HG02763 (cell line): ENCODE results near the gene CDK5RAP2.

Experiments
- ATAC-seq: cut with Tn5 transposase; IDR thresholded peaks from one replicate; pipeline ENCODE4 v1.9.1; 2021; ENCODE audit warnings: mild to moderate bottlenecking, moderate library complexity; ENCODE audit not compliant: unreplicated experiment

CDK5RAP2 gene

DNA sequence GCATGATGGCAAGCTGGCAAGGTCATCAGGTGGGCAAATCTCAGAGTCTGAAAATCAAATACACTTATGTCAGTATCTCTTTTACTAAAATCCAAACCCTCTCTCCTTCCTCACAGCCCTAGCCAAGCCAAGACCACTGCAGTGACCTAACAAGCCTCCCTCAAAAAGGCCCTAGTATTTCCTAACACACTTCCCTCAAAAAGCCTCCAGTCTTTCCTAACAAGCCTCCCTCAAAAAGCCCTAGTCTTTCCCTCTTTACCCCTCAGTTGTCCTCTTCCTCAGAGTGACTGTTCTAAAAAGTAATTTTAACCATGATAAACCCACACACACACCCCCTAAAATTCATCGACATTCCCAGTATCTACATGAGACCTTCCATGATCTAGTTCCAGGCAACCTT is 140.0 kb downstream of the CDK5RAP2 start:
- ATAC-seq = no peak

DNA sequence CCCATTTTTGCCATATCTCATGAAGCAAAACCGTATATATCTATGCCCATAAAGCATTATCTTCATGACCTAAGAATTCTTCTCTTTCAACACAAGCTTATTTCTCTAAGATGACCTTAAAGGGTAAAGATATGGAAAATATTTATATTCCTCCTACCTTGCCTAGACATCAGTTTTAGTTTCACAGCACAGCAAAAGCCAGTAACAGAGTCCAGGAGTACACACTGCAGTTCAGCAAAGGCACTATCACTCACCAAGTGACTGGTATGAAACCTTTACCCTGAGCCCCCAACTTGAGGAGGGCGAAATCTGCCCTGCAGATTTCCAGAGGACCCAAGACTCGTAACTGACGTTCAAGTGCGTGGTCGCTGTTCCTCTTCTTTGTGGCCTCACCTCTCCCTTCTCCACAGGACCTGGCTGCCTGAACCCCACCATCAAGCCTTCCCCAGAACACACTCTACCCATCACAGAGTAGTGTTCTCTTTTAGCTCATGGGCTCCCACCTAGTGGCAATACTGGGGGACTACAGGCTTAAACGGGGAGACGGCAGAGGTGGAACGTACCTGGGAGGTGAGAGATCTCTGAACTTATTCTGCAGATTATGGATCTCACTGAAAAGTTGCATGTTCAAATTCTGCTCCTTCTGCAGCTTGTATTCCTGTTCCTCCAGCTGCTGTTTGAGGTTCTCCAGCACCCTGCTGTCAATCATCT is 141.0 kb downstream of the CDK5RAP2 start:
- ATAC-seq = no peak

DNA sequence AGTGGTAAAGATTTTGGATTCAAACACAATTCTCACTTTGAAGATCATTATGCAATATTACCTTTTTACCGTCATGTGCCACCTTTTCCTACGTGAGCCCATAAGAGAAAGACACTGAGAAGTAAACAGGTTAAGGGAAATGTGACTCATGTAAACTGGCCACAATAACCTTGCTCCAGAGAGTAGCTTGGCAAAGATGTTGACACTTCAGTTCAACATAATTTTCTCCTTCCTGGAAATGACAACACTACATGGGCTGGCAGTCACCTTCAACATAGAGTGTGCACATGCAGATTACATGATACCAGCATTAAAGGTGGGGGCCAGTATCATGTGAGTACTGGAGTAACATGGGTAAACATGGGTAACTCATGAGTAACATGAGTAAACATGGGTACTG is 141.9 kb downstream of the CDK5RAP2 start:
- no peak for ATAC-seq

DNA sequence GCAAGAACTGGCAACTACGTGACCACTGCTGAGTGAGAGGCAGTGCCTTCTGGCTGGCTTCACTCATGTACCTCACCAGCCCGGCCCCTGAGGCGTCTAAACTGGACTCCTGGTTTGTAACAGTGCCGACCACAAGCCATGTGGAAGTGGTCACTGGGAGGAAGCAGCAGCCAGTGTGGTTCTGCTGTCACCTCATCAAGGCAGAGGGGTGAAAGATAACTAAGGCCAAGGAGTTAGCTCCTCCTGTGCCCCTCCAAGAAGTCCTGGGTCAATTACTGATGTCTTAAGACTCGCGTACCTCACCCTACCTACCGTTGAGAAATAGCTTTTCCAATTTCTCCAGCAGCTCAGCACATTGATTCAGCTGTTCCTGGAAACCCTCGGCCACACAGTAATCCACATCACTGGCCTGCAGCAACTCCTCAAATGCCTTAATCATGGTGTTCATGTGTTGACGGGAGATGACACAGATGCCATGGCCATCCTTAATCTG is 142.9 kb downstream of the CDK5RAP2 start:
- ATAC-seq = no peak

DNA sequence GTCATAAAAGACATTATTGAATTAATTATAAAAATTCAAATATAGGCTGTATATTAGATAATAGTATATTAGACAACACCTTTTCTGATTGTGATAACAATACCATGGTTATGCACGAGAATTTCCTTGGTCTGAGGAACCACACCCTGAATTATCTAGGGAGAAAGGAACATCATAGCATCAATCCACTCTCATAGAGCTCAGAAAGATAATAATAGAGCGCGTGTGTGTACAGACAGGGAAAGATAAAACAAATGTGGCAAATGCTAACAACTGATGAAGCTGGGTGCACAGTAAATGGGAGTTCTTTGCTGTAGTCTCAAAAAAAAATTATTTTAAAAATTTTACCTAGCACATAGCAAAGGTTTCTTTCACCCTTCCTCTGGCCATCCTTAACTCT is 143.5 kb downstream of the CDK5RAP2 start:
- no peak for ATAC-seq

DNA sequence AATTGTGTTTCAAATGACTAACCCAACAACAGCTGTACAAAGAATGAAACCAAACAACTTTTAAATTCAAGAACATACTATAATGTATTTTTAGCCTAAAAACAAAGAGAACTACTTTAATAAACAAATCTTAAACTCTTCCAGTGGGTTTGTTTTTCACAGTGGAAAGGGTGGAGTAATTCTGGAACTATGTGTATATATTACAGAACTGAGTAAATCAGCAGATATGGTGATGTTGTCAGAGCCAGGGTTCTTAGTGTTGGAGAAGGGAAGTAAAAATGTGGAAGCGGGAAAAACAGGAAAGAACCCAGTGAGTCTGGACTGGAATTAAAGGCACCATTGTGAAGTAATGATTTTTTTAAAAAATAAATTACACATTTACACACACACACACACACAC is 144.9 kb downstream of the CDK5RAP2 start:
- no peak for ATAC-seq

DNA sequence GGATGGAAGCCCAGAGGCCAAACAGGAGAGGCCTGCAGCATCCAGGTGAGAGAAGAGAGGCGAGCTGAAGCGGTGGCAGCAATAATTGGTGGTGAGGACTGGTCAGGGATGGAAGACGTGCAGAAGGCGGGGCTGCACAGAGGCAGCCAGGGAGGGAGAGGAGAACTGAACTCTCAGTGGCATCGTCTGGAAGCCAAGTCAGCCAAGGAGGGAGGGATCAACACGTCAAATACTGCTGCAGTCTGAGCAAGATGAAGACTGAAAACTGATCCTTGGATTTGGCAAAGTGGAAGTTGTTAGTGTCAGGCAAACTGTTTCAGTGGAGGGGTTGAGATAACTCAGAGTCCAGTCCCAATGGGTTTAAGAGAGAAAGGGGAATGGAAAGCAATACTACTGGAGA is 145.4 kb downstream of the CDK5RAP2 start:
- ATAC-seq = no peak

DNA sequence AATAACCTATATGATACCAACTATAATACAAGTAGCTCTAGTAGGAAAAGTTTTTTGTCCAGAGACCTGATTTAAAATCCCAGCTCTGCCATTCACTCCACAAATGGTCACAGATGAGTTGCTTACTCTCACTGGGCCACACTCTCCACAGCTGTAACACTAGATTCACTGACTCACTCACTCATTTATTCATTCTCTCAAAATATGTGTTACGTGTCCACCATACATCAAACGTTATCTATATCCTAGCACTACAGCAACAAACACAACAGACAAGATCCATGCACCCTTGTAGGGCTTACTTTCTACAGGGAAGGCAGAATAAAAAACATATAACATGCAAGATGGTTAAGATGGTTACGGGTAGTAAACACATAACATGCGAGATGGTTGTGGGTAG is 146.3 kb downstream of the CDK5RAP2 start:
- no peak for ATAC-seq

DNA sequence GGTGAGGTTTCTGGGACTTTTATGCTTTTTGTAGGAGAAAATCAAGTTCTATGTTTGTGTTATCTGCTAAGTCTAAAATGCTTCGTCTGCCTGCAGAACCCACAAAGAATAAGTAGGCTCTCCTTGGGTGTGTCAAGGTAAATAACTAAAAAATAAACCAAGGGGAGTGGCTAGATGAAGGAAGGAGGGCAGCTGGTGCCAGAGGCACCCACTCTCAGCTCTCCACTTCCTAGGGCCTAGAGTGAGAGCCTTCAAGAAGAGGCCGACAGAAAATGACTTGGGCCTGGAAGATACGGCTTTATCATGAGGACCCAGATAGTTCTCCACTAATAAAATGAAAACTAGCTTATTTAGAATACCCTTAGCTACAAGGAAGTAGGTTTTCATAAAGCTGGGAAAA is 147.4 kb downstream of the CDK5RAP2 start:
- no peak for ATAC-seq

DNA sequence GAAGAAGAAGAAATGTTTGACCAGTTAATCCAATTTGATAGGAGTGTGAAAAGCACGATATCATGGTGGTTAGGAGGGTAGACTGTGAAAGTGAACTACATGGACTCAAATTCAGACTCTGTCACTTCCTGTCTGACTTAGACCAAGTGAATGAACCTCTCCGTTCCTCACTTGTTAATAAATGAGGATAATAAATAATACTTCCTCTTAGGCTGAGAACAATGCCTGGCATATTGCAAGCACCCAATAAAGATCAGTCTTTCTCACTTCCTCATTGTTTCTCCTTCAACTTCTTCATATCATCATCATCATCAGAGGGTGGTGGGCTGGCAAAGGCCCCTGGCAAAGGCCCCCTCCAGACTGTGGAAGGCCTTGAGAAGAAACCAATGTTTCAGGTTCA is 148.7 kb downstream of the CDK5RAP2 start:
- ATAC-seq = no peak

DNA sequence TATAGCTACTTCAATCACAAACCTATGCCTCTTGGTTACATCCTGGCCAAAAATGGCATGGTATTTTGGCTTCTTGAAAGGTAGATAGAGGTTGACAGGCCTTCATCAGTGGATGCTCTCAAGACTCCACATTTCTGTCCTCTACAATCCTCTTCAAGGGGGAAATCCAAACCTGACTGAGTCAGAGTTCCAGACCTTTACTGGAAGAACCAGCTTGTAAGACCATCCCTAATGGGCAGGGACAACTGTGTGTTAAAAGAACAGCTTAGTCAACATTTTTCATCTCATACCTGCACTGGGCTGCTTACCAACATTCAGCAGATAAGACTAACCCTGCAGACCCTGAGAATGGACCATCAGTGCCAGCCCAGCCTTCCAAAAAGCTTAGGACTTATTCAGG is 155.7 kb downstream of the CDK5RAP2 start:
- ATAC-seq = no peak

DNA sequence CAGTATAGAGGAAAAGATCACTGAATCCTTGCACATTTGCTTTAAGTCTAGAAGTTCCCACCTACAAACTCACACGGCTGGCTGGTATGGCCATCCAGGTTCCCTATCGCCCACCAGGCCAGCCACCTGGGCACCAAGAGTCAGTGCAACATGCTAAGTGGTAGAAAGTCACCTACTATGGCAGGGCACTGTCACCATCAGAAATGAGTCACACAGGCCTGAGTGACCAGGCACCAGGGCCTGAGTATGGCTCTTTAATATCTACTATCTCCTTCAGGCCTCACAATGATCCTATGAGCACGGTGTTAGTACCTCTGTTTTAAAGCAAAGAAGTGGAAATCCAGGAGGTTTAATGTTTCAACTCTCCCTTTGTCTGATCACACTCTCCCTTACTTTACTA is 156.2 kb downstream of the CDK5RAP2 start:
- no peak for ATAC-seq

DNA sequence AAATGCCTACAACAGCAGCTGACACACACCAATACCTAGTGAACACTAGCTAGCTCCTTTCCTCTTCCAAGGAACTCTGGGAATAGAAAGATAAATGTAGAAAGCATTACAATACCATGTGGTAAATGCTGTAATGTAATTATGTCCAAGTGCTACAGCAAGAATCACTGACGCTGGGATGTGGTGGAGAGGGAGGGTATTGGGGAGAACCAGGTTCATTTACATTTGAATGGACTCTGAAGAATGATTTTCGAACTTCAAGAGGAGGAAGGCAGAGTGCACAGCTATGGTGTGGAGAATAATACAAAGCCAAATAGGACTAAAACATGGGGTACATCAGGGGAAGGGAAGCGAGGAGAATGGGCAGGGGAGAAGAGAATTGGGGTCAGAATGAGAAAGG is 158.0 kb downstream of the CDK5RAP2 start:
- no peak for ATAC-seq

DNA sequence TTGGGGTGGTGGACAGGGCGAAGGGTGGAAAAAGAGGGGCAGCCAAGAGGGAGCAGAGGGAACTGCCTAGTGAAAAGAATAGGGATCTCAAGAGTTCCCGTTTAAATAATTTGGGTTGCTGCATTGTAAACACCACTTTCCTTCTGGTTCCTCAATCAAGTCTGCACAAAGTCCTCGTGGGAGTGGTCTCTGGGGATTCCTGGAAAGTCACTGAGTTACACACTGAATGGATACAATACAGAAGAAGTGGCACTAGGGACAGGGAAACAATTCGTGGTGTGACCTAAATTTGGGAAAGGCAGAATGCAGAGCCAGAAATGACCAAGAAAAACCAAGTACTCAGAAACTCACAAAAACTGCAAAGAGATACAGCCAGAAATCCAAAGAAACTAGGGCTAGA is 161.7 kb downstream of the CDK5RAP2 start:
- no peak for ATAC-seq

DNA sequence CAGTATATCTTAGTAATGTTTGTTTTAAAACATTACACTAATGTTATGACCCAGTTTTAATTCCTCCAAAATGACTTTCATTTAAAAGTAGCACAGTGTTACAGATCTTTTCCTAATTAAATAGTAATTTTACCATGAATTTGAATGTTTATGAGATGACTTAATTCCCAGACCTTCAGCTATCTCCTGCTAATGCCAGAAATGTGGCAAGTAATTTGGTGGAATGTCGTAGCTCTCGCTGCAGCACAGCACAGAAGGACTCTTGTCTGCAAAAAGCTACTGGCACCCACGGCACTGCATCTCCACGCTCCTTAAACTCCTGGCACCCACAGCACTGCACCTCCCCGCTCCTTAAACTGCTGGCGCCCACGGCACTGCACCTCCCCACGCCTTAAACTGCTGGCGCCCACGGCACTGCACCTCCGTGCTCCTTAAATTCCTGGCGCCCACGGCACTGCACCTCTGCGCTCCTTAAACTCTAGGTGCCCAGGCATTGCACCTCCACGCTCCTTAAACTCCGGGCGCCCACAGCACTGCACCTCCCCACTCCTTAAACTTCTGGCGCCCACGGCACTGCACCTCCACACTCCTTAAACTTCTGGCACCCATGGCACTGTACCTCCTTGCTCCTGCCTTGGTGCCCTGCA is 163.1 kb downstream of the CDK5RAP2 start:
- ATAC-seq = no peak

DNA sequence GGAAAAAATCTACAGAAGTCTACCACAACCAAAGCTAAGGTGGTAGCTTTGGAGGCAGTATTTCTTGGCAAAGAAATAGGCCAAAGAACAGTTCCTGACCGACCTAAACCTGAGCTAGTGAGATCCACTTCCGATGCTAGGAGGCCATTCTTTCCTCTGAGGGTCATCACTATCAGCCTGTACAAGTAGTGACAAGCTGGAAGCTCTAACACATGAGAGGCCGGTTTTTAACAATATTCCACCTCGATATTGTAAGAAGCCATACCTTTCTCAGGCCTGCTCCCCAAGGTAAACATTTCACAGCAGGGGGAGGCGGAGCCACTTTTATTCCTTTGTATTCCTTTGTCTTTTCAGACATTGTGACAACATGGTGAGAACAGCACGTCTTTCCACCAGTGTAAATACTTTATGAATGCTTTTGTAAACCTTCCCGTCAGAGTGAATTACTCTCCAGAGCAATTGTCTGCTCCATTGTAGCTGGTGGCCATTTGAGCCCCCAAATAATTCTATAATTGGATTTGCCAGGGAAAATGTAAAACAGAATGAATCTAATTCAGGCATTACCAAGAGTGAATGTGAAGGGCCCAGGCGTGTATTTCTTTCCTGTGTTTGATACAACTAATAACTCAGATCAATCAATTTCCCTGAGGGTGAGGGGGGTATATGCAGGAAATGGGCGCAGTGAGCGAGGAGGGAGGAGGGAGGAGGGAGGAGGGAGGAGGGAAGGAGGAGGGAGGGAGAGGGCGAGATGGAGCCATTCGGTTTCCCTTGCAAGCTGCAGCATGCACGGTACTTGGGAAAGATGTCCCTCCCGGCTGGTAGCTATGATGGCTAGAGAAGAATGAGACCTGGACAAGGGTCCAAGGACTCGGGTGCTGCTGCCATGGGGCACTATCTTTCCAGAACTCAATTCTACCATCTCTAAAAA is 166.6 kb downstream of the CDK5RAP2 start:
- ATAC-seq = no peak

DNA sequence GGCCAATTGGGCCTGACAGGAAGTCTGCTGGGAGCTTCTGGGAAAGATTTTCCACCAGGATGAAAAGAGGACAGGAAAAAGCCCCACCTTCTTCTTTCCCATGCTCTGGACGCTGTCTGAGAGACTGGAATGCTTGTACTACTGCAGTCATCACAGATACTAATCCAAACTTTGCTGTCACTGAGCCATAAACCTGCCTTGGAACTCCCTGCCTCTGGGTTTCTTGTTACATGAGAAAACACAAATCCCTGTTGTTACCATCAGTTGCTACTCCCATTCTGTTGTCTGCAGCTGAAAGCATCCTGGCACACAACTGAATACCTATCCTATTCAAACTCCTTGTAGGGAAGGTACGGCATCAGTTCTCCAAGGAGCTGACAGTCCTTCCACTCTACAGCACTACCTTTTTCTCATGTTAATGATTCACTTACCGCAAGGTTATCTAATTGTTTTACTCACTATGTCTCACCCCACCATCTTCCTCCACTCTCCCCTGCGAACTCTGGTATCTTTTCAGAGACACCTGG is 167.5 kb downstream of the CDK5RAP2 start:
- no peak for ATAC-seq

DNA sequence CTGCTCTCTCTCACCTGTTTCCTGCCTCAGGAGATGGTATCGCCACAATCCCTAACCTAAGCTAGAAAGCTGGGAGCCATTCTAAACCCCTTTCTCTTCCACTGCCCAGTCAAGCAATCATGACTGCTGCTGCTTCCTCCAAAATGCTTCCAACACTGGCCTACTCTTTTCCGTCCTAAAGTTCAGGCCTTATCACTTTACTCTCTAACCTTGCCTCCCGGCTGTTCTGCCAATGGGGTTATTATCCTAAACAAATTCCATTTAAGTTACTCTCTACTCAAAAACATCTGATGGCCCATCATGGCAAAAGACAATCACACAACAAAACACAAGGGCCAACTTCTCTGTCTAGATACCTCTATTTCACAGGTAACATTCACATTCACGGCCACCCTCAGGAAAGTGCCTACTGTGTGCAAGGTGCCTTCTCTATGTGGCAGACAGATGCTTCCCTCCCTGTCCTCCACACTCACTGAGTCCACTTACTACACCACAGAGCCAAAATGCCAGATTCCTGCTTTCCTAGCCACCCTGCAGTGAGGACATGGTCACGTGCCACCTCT is 168.0 kb downstream of the CDK5RAP2 start:
- ATAC-seq = no peak

DNA sequence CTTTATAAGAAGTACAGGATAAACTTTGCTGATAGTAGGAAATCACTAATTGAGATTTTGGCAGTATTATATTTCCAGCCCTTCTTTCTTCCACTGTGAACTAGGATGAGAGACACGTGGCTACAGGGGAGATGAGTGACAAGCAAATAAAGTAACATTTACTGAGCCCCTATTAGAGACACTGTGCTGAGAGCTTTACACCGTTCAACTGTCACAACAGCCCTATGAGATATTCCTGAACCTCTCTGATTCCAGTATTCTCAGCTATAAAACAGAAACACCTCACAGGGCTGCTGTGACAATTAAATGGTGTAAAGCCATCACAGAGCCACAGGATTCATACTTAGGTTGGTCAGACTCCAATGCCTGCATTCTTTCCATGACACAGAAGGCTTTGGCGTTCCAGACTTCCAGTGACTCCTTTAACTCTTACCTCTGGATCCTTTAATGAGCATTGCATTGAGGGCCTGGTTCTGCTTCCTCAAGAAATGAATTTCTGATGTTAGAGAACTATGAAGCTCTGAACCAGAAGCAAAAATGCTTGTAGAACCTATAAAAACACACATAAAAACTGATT is 169.0 kb downstream of the CDK5RAP2 start:
- ATAC-seq = no peak

DNA sequence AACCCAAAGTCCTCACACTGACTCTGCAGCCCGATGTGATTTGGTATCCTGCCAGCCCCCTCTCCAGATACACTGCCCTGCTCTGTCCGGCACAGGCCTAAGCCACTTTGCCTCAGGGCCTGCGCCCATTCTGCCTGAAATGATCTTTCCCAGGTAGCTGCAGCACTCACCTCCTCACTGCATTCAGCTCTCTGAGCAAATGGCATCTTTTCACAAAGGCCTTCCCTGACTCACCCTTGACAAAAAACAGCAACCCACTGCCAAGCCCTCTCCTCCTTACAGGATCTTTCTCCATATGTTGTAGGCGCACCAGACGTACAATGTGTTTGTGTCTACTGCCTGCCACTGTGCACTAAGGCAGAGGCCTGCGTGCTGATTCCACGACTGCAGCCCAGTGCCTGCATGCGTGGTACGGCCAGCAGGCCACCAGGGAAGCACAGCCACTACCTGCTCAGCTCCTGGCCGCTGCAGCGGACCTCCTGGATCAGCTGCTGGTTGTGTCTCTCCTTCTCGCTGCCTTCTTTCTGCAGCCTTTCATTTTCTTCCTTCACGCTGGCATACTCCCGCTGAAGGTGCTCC is 171.2 kb downstream of the CDK5RAP2 start:
- no peak for ATAC-seq
